Right cardiac atrium (tissue), 5 donors: ENCODE measurements around the gene TMEM132D. TPM values are rescaled to one million over a fixed set of nuclear protein-coding genes. Genes with fewer than 3 reads are reported as not detected.

Source experiments
- ATAC-seq, 2 donors: fragments of 200-7000 bp; cut with Tn5 transposase; one replicate each; pipeline versions ENCODE4 v1.8.0 to v1.9.1; 2020; ENCODE audit warnings: moderate library complexity in 2 of 2, mild to moderate bottlenecking in 1 of 2
- DNase-seq, 3 donors: peaks; one replicate each; pipeline ENCODE4 v3.0.0-alpha.2; 2020
- H3K27ac ChIP-seq: one replicate; pipeline ENCODE4 v1.5.1; 2013; ENCODE audit warnings: mild to moderate bottlenecking, low read length, control low read depth, moderate library complexity
- H3K27me3 ChIP-seq: one replicate; pipeline ENCODE4 v1.6.1; 2013; ENCODE audit not compliant: control insufficient read depth, insufficient read depth
- H3K4me1 ChIP-seq: one replicate; pipeline ENCODE4 v1.6.1; 2013; ENCODE audit warnings: low read length; ENCODE audit not compliant: control insufficient read depth, insufficient read depth
- H3K4me3 ChIP-seq: one replicate; pipeline ENCODE4 v1.5.1; 2013; ENCODE audit warnings: low read length, control low read depth
- H3K9me3 ChIP-seq: one replicate; pipeline ENCODE4 v1.6.1; 2013; ENCODE audit warnings: low read length; ENCODE audit not compliant: control insufficient read depth
- WGBS: extraction: QIAGEN DNeasy Blood & Tissue Kit; methylation state at CpG from one replicate; pipeline ENCODE4 v1.1.7; 2013; 5-methylcytosine and 5-hydroxymethylcytosine counted together
- intact Hi-C, 4 donors: fragments of 100-400 bp; cut with DNase I; formaldehyde crosslinking; loops; one replicate each; pipeline versions ENCODE4 v1.11.0 to v1.14.0; 2022 to 2023
- polyA plus RNA-seq: library from polyadenylated mRNA; stranded (reverse); fragments of 200-250 nt; gene quantifications from one replicate; pipeline ENCODE4 v1.2.3, GENCODE V29; 2013
- total RNA-seq, 4 donors: library from RNA; stranded (reverse); fragmentation: NEBNext Ultra II Directional; extraction: Animal tissue kit (Norgen Biotek cat#: 25700); gene quantifications; one replicate each; pipeline ENCODE4 v1.2.1, GENCODE V29; 2021
- donor health status: healthy with polysubstance abuse.
- donor health status: DM: no; HTN: yes; CAD: no.
- donor health status: DM: no; HTN: no; CAD: no.
- donor health status: DM: no; HTN: yes; CAD: no; lungs with severe emphysema.
- donor health status: DM: yes; HTN: yes; CAD: no.

The TMEM132D gene
- total and polyA plus RNA-seq, 5 donors, result not detected

- no peak for ATAC-seq
- no peak for DNase-seq
- 91% methylated on average over 3 of the region's 3 CpGs for WGBS
- Histone ChIP-seq H3K9me3 (no peaks in the 10 kb centered on the region), H3K4me3 (no peak overlapping the region), H3K27me3 (no peaks in the 10 kb centered on the region), H3K4me1 (no peaks in the 10 kb centered on the region), H3K27ac (no peak overlapping the region)
- intact Hi-C loops, result no loop called here
Observed at GRCh38 chr12:129136694-129137325, 767.0 kb downstream of the TMEM132D start.

GRCh38 chr12:129127771-129128170 lies 776.1 kb downstream of the TMEM132D start:
- ATAC-seq, result no peak
- Histone ChIP-seq H3K27ac (no peak overlapping the region), H3K27me3 (no peaks in the 10 kb centered on the region), H3K9me3 (peaks cover 2% of the 10 kb centered on the region), H3K4me1 (no peaks in the 10 kb centered on the region), H3K4me3 (no peak overlapping the region)
- 69% methylated on average over 12 of the region's 12 CpGs for WGBS
- intact Hi-C loops, result no loop called here
- DNase-seq, result no peak

- H3K27me3 ChIP-seq, result no peaks in the 10 kb centered on the region
- intact Hi-C loops, result no loop called here
- H3K27ac ChIP-seq, result no peak overlapping the region
- H3K4me3 ChIP-seq, result no peak overlapping the region
- ATAC-seq (no peak), DNase-seq (no peak)
- no peaks in the 10 kb centered on the region for H3K4me1 ChIP-seq
- WGBS, result 76% methylated on average over 9 of the region's 9 CpGs
- H3K9me3 ChIP-seq, result peaks cover 2% of the 10 kb centered on the region
Observed at GRCh38 chr12:129127211-129127610, 776.6 kb downstream of the TMEM132D start.

- intact Hi-C loops, result no loop called here
- DNase-seq (no peak), ATAC-seq (no peak)
- Histone ChIP-seq H3K4me3 (no peak overlapping the region), H3K27me3 (no peaks in the 10 kb centered on the region), H3K9me3 (no peaks in the 10 kb centered on the region), H3K4me1 (no peaks in the 10 kb centered on the region), H3K27ac (no peak overlapping the region)
- 73% methylated on average over 1 of the region's 1 CpG for WGBS
Observed at GRCh38 chr12:129119537-129119936, 784.3 kb downstream of the TMEM132D start.

GRCh38 chr12:129115558-129115957 lies 788.3 kb downstream of the TMEM132D start:
- no peak overlapping the region for H3K27ac ChIP-seq
- H3K9me3 ChIP-seq, result no peaks in the 10 kb centered on the region
- WGBS, result 64% methylated on average over 5 of the region's 5 CpGs
- no peaks in the 10 kb centered on the region for H3K27me3 ChIP-seq
- ATAC-seq (no peak), DNase-seq (no peak)
- no peak overlapping the region for H3K4me3 ChIP-seq
- H3K4me1 ChIP-seq, result no peaks in the 10 kb centered on the region
- intact Hi-C loops, result no loop called here

GRCh38 chr12:129110575-129110974 lies 793.2 kb downstream of the TMEM132D start:
- WGBS, result 85% methylated on average over 8 of the region's 8 CpGs
- ATAC-seq (no peak), DNase-seq (no peak)
- H3K27me3 ChIP-seq, result no peaks in the 10 kb centered on the region
- no peak overlapping the region for H3K27ac ChIP-seq
- intact Hi-C loops, result no loop called here
- H3K9me3 ChIP-seq, result peaks cover 2% of the 10 kb centered on the region
- H3K4me3 ChIP-seq, result no peak overlapping the region
- no peaks in the 10 kb centered on the region for H3K4me1 ChIP-seq

DNA sequence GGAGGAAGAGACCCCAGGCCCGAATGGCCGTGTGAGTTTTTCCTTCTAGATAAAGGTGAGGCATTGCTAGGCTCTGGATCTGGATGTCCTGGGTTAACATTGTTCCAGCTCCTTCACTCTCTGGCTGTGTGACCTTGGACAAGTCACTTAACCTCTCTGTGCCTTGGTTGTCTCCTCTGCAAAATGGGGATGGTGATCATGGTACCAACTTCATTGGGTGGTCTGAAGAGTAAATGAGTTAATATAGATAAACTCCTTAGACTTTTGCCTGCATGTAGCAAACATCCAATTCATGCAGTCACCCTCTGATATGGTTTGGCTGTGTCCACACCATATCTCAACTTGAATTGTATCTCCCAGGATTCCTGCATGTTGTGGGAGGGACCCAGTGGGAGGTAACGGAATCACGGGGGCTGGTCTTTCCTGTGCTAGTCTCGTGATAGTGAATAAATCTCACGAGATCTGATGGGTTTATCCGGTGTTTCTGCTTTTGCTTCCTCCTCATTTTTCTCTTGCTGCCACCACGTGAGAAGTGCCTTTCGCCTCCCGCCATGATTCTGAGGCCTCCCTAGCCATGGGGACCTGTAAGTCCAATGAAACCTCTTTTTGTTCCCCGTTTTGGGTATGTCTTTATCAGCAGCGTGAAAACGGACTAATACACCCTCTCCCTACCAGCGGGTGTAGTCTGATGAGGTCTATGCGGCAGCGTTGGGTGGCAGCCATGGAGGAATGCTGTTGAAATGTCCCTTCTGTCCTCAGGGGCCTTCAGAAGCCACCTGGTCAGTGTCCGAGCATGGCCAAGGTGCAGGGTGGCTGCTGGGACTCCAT lies 794.4 kb downstream of the TMEM132D start:
- intact Hi-C loops, result no loop called here
- Histone ChIP-seq H3K9me3 (peaks cover 2% of the 10 kb centered on the region), H3K27me3 (no peaks in the 10 kb centered on the region), H3K27ac (no peak overlapping the region), H3K4me3 (no peak overlapping the region), H3K4me1 (no peaks in the 10 kb centered on the region)
- DNase-seq, result no peak
- no peak for ATAC-seq
- 77% methylated on average over 17 of the region's 17 CpGs for WGBS

DNA sequence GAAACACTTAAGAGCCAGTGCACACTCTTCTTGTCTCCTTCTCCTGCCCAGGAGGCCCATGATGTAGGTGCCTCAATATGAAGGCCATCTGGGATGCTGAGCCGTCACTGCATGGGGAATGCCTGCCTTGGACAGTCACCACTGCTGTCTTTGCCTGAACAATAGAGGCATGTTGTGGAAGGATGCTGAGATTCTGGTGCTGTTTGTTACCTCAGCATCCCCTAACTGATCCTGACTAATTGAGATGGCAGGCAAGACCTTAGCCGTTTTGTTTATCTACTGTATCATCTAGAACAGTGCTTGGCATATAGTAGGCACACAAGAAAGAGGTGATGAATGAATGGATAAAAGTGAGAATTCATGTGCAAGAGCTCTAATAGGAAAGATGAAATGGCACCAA lies 797.1 kb downstream of the TMEM132D start:
- H3K27me3 ChIP-seq, result no peaks in the 10 kb centered on the region
- intact Hi-C loops, result no loop called here
- ATAC-seq, result no peak

GRCh38 chr12:129103231-129103630 lies 800.6 kb downstream of the TMEM132D start:
- peaks cover 2% of the 10 kb centered on the region for H3K9me3 ChIP-seq
- intact Hi-C loops, result no loop called here
- H3K27ac ChIP-seq, result no peak overlapping the region
- H3K27me3 ChIP-seq, result no peaks in the 10 kb centered on the region
- ATAC-seq (no peak), DNase-seq (no peak)
- WGBS, result 58% methylated on average over 4 of the region's 4 CpGs
- no peaks in the 10 kb centered on the region for H3K4me1 ChIP-seq
- no peak overlapping the region for H3K4me3 ChIP-seq

More for the DNA sequence above, 797.1 kb downstream of the TMEM132D start:
- no peaks in the 10 kb centered on the region for H3K4me1 ChIP-seq
- WGBS, result 62% methylated on average over 2 of the region's 2 CpGs
- no peak overlapping the region for H3K27ac ChIP-seq
- no peak for DNase-seq
- H3K9me3 ChIP-seq, result peaks cover 2% of the 10 kb centered on the region
- no peak overlapping the region for H3K4me3 ChIP-seq

- Histone ChIP-seq H3K9me3 (peaks cover 2% of the 10 kb centered on the region), H3K4me1 (no peaks in the 10 kb centered on the region), H3K27ac (no peak overlapping the region), H3K27me3 (no peaks in the 10 kb centered on the region), H3K4me3 (no peak overlapping the region)
- no peak for DNase-seq
- intact Hi-C loops, result no loop called here
- 82% methylated on average over 7 of the region's 7 CpGs for WGBS
- ATAC-seq, result no peak
Observed at GRCh38 chr12:129102233-129102632, 801.6 kb downstream of the TMEM132D start.

GRCh38 chr12:129101816-129102215 lies 802.0 kb downstream of the TMEM132D start:
- Histone ChIP-seq H3K4me3 (no peak overlapping the region), H3K9me3 (peaks cover 2% of the 10 kb centered on the region), H3K27ac (no peak overlapping the region), H3K4me1 (no peaks in the 10 kb centered on the region), H3K27me3 (no peaks in the 10 kb centered on the region)
- no peak for ATAC-seq
- no peak for DNase-seq
- 78% methylated on average over 5 of the region's 5 CpGs for WGBS
- intact Hi-C loops, result no loop called here
